Calu3 (cell line): ENCODE results near the gene GNB1L. TPM values are rescaled to one million over a fixed set of nuclear protein-coding genes. Genes with fewer than 3 reads are reported as not detected.

Experiments
- BruUV-seq: library from RNA; stranded (reverse); fragments of 400-500 nt; replicated peaks from 2 replicates; lab custom pipeline; 2021; lab: Mats Ljungman, UMichigan
- CTCF ChIA-PET: fragments of 300-600 bp; sonication (Branson Sonifier 250); formaldehyde crosslinking; loops from one replicate; lab custom pipeline; 2022; ENCODE audit warnings: antibody characterized with exemption; lab: Charles Lee
- DNase-seq: peaks from one replicate; pipeline ENCODE4 v3.0.0; 2022
- H3K27ac Mint-ChIP-seq: one replicate; pipeline ENCODE4 v1.8.0; 2022; ENCODE audit warnings: mixed read lengths; ENCODE audit not compliant: unreplicated experiment
- H3K27me3 Mint-ChIP-seq: one replicate; pipeline ENCODE4 v1.8.0; 2022; ENCODE audit warnings: mixed read lengths; ENCODE audit not compliant: unreplicated experiment
- H3K36me3 Mint-ChIP-seq: one replicate; pipeline ENCODE4 v1.8.0; 2022; ENCODE audit warnings: mild to moderate bottlenecking, moderate library complexity, mixed read lengths; ENCODE audit not compliant: insufficient read depth, unreplicated experiment
- H3K4me1 Mint-ChIP-seq: one replicate; pipeline ENCODE4 v1.8.0; 2022; ENCODE audit warnings: mild to moderate bottlenecking, low read depth, mixed read lengths; ENCODE audit not compliant: unreplicated experiment
- H3K4me3 Mint-ChIP-seq: one replicate; pipeline ENCODE4 v1.8.0; 2022; ENCODE audit warnings: mild to moderate bottlenecking, low read depth, moderate library complexity, mixed read lengths; ENCODE audit not compliant: unreplicated experiment
- H3K9me3 Mint-ChIP-seq: one replicate; pipeline ENCODE4 v1.8.0; 2022; ENCODE audit warnings: low read depth, mixed read lengths; ENCODE audit not compliant: unreplicated experiment
- intact Hi-C: fragments of 100-400 bp; cut with micrococcal nuclease; formaldehyde crosslinking; loops from one replicate; pipeline ENCODE4 v1.10.0; 2022; ENCODE audit not compliant: unreplicated experiment
- total RNA-seq: library from RNA; stranded (reverse); gene quantifications from 2 replicates; pipeline ENCODE4 v1.2.3, GENCODE V29; 2022
- TF ChIP-seq, protein P1 (sequence below): fragments of 200-600 bp; IDR thresholded peaks from one replicate; pipeline ENCODE4 v1.8.0; 2022; ENCODE audit warnings: antibody characterized with exemption; ENCODE audit not compliant: unreplicated experiment

The GNB1L gene
- total RNA-seq, 1 experiment from 2014 or later = 13.0 TPM

DNA sequence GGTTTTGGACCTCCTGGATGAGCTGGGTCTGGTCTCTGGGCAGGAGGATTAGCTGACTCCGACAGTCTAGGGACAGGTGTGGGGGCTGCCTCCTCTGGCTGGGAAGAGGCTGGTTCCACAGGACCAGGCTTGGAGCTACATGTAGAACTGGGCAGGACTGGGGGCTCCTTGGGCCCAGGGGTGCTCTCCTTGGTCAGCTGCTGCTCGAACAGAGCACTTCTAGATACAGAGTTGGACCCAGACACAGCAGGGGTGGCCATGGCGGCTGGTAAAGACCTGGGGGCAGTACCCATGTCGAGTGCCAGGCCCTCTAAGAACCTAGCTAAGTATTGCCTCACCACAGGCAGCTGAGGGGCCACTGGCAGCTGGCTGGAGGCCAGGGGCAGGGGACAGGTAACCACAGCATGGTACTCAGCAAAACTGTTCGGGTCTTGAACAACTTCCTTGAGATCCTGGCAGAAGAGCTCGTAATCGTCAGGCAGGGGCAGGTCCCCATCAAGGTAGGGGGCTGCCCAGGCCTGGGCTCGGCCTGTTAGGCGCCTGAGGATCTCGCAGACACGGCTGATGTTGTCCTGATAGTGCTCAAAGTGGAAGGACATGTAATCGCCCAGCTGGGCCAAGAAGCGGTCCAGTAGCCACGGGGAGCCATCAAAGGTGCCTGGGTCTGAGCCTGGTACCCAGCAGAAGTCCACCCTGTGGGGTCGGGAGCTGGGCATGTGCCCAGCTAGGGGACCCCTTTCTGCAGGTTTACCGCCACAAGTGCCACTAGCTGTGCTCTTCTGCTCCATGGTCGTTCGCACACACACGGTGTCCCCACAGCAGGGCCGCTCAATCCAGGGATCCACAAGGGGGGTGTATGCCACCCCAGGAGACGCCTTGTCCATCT is 3.1 kb downstream of the GNB1L start:
- TF ChIP-seq, protein P1, sequence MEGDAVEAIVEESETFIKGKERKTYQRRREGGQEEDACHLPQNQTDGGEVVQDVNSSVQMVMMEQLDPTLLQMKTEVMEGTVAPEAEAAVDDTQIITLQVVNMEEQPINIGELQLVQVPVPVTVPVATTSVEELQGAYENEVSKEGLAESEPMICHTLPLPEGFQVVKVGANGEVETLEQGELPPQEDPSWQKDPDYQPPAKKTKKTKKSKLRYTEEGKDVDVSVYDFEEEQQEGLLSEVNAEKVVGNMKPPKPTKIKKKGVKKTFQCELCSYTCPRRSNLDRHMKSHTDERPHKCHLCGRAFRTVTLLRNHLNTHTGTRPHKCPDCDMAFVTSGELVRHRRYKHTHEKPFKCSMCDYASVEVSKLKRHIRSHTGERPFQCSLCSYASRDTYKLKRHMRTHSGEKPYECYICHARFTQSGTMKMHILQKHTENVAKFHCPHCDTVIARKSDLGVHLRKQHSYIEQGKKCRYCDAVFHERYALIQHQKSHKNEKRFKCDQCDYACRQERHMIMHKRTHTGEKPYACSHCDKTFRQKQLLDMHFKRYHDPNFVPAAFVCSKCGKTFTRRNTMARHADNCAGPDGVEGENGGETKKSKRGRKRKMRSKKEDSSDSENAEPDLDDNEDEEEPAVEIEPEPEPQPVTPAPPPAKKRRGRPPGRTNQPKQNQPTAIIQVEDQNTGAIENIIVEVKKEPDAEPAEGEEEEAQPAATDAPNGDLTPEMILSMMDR = no peak
- Mint-ChIP-seq H3K4me3 (no peak overlapping the region), H3K36me3 (peaks cover 68% of the 10 kb centered on the region), H3K9me3 (no peaks in the 10 kb centered on the region), H3K27ac (no peak overlapping the region), H3K4me1 (peaks cover 63% of the 10 kb centered on the region), H3K27me3 (no peaks in the 10 kb centered on the region)
- CTCF ChIA-PET = interaction anchor here (1.6 kb wide), 1 partner anchor 59 kb away, joined by 6 read pairs; no protein-coding TSS in a partner anchor
- no peak for DNase-seq
- intact Hi-C loops = no loop called here
- TSS peak; percentile 1 for BruUV-seq

DNA sequence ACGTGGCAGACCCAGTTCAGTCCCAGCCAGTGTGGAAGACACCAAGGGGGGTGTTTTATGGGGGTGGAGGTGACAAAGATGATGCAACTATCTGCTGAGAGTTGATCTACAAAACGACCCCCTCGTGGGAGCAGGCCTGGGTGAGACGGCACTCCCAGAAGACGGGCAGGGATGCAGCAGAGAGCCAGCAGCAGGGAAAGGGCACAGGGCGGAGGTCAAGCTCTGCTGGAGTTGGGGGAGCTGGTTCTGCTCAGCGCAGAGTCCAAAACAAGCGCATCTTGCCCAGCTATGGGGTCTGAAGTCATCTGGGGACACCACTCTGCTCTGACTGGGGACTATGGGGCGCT is 3.9 kb downstream of the GNB1L start:
- no peak for DNase-seq
- peak overlapping the region; percentile 84 for H3K27ac Mint-ChIP-seq
- no TSS peak for BruUV-seq
- CTCF ChIA-PET = interaction anchor here (1.5 to 1.6 kb wide), 2 partner anchors 59 to 94 kb away, joined by 5 to 6 read pairs; no protein-coding TSS in a partner anchor
- H3K4me3 Mint-ChIP-seq = peak overlapping the region; percentile 61
- TF ChIP-seq, protein P1 = no peak
- H3K4me1 Mint-ChIP-seq = peaks cover 58% of the 10 kb centered on the region
- peaks cover 63% of the 10 kb centered on the region for H3K36me3 Mint-ChIP-seq
- intact Hi-C loops = no loop called here
- H3K9me3 Mint-ChIP-seq = no peaks in the 10 kb centered on the region
- H3K27me3 Mint-ChIP-seq = no peaks in the 10 kb centered on the region

DNA sequence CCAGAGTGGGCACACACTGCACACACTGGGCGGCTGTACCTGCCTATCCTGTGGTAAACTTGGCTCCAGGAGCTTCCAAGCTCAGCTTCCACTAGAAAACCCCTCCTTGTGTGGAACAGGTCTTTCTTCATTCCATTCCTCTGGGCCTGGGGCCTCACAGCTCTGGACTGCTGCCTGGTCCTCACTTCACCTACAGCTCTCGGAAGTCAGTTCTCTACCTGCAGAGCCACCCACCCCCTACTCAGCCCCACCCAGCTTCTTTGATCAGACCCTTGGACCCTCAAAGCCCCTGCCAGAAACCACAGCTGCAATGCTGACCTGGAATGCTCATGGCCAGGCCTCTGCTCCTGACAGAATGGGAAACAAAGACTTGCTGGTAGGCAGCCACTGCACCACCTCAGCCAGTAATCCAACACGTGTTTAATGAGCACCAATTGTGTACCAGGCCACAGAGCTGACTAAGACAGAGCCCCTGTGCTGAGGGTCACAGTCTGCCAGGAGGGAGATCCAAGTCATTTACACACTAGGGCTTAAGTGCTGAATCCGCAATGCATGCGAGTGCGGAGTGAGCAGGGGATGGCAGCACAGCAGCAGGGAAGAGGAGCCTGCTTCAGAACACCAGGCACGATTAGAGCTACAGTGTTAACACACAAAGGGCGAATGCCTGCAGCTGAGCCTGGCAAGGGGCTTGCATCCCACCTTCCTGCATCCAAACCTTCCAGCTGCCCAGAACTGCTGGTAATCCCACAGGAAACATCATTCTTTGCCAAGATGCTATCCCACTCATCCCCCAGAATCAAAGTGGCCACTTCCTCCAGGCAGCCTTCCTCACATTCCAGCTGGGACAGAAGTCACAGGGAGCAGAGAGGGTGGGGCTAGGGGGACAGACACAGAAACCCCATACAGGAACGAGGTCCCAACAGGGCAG is 4.6 kb downstream of the GNB1L start:
- H3K4me3 Mint-ChIP-seq = peak overlapping the region; percentile 61
- TF ChIP-seq, protein P1 = no peak
- CTCF ChIA-PET = interaction anchor here (1.0 to 1.6 kb wide), 5 partner anchors 30 to 120 kb away, joined by 3 to 6 read pairs (median 5); no protein-coding TSS in a partner anchor
- peak; percentile 84 for DNase-seq
- no peaks in the 10 kb centered on the region for H3K27me3 Mint-ChIP-seq
- H3K4me1 Mint-ChIP-seq = peaks cover 57% of the 10 kb centered on the region
- H3K27ac Mint-ChIP-seq = peak overlapping the region; percentile 84
- H3K36me3 Mint-ChIP-seq = peaks cover 59% of the 10 kb centered on the region
- intact Hi-C loops = no loop called here
- no peaks in the 10 kb centered on the region for H3K9me3 Mint-ChIP-seq
- no TSS peak for BruUV-seq
